HTR-8/SVneo (cell line): ENCODE measurements around the gene CTDSPL.
A peak's percentile ranks its signal among the peaks of the same experiment; 100 is the strongest.
"Not testable (repeated sequence)": the region's sequence is repeated elsewhere in the genome, so short reads cannot be mapped to it uniquely, and the experiment has no call there.

Experiments used
- DNase-seq: peaks from one replicate; pipeline ENCODE4 v3.0.0; 2011; ENCODE audit warnings: low spot score, mixed read lengths; ENCODE audit not compliant: insufficient read length
- FAIRE-seq: peaks from 2 replicates; lab custom pipeline; 2011; peaks lifted over from hg19 to GRCh38; lab: Jason Lieb, UNC

The CTDSPL gene

GRCh38 chr3:38028621-38029361 lies 167.1 kb downstream of the CTDSPL start:
- DNase-seq (no peak), FAIRE-seq (no peak)

- FAIRE-seq (no peak), DNase-seq (peak; percentile 22)
These were observed 167.9 kb downstream of the CTDSPL start, which contains the start of gene PLCD1 for GRCh38 chr3:38029400-38030125. TSS of gene PLCD1 (minus strand) at chr3:38029642. CDS start at chr3:38029539, 103 bp downstream.

GRCh38 chr3:38030126-38031021 lies 168.7 kb downstream of the CTDSPL start:
- FAIRE-seq (no peak), DNase-seq (no peak)

- FAIRE-seq: no peak
- peak; percentile 67 for DNase-seq
These were observed 169.6 kb downstream of the CTDSPL start for GRCh38 chr3:38031022-38031994.

GRCh38 chr3:38032328-38032865 lies 170.7 kb downstream of the CTDSPL start:
- FAIRE-seq (no peak), DNase-seq (no peak)

GRCh38 chr3:38033586-38033985 lies 171.9 kb downstream of the CTDSPL start:
- DNase-seq, FAIRE-seq: not testable (repeated sequence)
